GM12891 (cell line): Measurements from ENCODE around the gene TSHZ2.

ENCODE experiments used
- POLR2A ChIP-seq: IDR thresholded peaks from 2 replicates; pipeline ENCODE4 v1.6.1; 2011; ENCODE audit warnings: low read depth, low read length, control low read depth
- POLR2AphosphoS5 ChIP-seq: IDR thresholded peaks from 2 replicates; pipeline ENCODE4 v1.6.1; 2011; ENCODE audit warnings: low read depth, low read length, control low read depth
- POU2F2 ChIP-seq: IDR thresholded peaks from 2 replicates; pipeline ENCODE4 v1.6.1; 2011; ENCODE audit warnings: low read depth, mild to moderate bottlenecking, control low read depth, low read length, moderate library complexity
- SPI1 ChIP-seq: IDR thresholded peaks from 2 replicates; pipeline ENCODE4 v1.6.1; 2011; ENCODE audit warnings: low read depth, low read length, control low read depth
- TAF1 ChIP-seq: IDR thresholded peaks from 2 replicates; pipeline ENCODE4 v1.6.1; 2011; ENCODE audit warnings: low read depth, low read length, control low read depth

DNA sequence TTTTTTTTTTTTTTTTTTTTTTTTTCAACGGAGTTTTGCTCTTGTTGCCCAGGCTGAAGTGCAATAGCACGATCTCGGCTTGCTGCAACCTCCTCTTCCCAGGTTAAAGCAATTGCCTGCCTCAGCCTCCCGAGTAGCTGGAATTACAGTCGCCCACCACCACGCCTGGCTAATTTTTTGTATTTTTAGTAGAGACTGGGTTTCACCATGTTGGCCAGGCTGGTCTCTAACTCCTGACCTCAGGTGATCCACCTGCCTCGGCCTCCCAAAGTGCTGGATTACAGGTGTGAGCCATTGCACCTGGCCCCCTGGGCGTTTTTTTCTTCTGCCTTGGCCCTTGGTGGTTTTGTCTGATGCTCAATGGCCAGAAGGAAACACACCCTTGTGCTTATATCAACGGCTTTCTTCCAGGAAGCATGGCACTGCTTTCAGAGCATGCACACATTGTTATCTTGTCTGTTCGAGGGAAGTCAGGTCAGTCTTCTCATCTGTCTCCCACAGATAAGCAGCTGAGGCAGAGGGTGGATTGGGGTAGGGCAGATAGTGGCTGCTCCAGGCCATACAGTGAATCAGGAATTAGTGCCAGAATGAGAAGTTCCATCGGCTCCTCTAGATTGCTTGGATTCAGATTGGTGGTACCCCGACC is 203.1 kb downstream of the TSHZ2 start:
- TF ChIP-seq POLR2A: no peak
- TF ChIP-seq POLR2AphosphoS5: no peak
- TF ChIP-seq TAF1: no peak
- no peak for TF ChIP-seq POU2F2
- no peak for TF ChIP-seq SPI1
